GM23248 (cell line): ENCODE data around the gene WWOX. TPM values are rescaled to one million over a fixed set of nuclear protein-coding genes. Genes with fewer than 3 reads are reported as not detected.

Experiments
- DNase-seq: peaks from one replicate; pipeline ENCODE4 v3.0.0-alpha.2; 2015
- H2AFZ ChIP-seq: fragments of 200-600 bp; sonication (generic); 2 replicates; pipeline ENCODE4 v1.6.1; 2016; ENCODE audit warnings: antibody characterized with exemption
- H3F3A ChIP-seq: fragments of 200-600 bp; sonication (generic); 2 replicates; pipeline ENCODE4 v1.6.1; 2016; ENCODE audit warnings: mild to moderate bottlenecking, antibody characterized with exemption, mixed run types; ENCODE audit not compliant: insufficient read depth
- H3K27ac ChIP-seq: fragments of 200-600 bp; sonication (generic); 2 replicates; pipeline ENCODE4 v1.5.1; 2016; ENCODE audit warnings: mild to moderate bottlenecking
- H3K27me3 ChIP-seq: fragments of 200-600 bp; sonication (generic); replicated peaks from 2 replicates; pipeline ENCODE4 v1.6.1; 2016; ENCODE audit warnings: mild to moderate bottlenecking; ENCODE audit not compliant: insufficient read depth
- H3K36me3 ChIP-seq: fragments of 200-600 bp; sonication (generic); 2 replicates; pipeline ENCODE4 v1.6.1; 2016; ENCODE audit warnings: low read depth, mild to moderate bottlenecking
- H3K4me1 ChIP-seq: fragments of 200-600 bp; sonication (generic); 2 replicates; pipeline ENCODE4 v1.6.1; 2016; ENCODE audit warnings: mild to moderate bottlenecking; ENCODE audit not compliant: insufficient read depth
- H3K4me2 ChIP-seq: fragments of 200-600 bp; sonication (generic); one replicate; pipeline ENCODE4 v1.6.1; 2016; ENCODE audit warnings: mild to moderate bottlenecking; ENCODE audit not compliant: unreplicated experiment
- H3K4me3 ChIP-seq: fragments of 200-600 bp; sonication (generic); 2 replicates; pipeline ENCODE4 v1.5.1; 2016; ENCODE audit warnings: mild to moderate bottlenecking
- H3K79me2 ChIP-seq: fragments of 200-600 bp; sonication (generic); 2 replicates; pipeline ENCODE4 v1.6.1; 2016; ENCODE audit warnings: mild to moderate bottlenecking; ENCODE audit not compliant: insufficient read depth
- H3K9ac ChIP-seq: fragments of 200-600 bp; sonication (generic); 2 replicates; pipeline ENCODE4 v1.6.1; 2016; ENCODE audit warnings: mild to moderate bottlenecking
- H3K9me2 ChIP-seq: fragments of 200-600 bp; sonication (generic); 2 replicates; pipeline ENCODE4 v1.6.1; 2016; ENCODE audit warnings: mixed run types, mild to moderate bottlenecking, moderate library complexity; ENCODE audit not compliant: insufficient read depth
- H3K9me3 ChIP-seq: fragments of 200-600 bp; sonication (generic); one replicate; pipeline ENCODE4 v1.6.1; 2017; ENCODE audit warnings: low read depth
- H4K20me1 ChIP-seq: fragments of 200-600 bp; sonication (generic); 2 replicates; pipeline ENCODE4 v1.6.0; 2016; ENCODE audit not compliant: insufficient read depth
- EZH2 ChIP-seq: fragments of 200-600 bp; sonication (generic); IDR thresholded peaks from 2 replicates; pipeline ENCODE4 v1.6.1; 2018; ENCODE audit warnings: antibody characterized with exemption, mild to moderate bottlenecking; ENCODE audit not compliant: insufficient read depth, poor library complexity, severe bottlenecking
- EZH2phosphoT487 ChIP-seq: fragments of 200-600 bp; sonication (generic); IDR thresholded peaks from 2 replicates; pipeline ENCODE4 v1.6.1; 2018; ENCODE audit warnings: antibody characterized with exemption, moderate library complexity, mild to moderate bottlenecking, low read depth; ENCODE audit not compliant: insufficient read depth
- WGBS, 2 experiments: methylation state at CpG; one replicate each; pipeline ENCODE4 v1.1.6; 2015 to 2017; ENCODE audit warnings: low lambda C conversion rate in 2 of 2, low coverage in 1 of 2; ENCODE audit errors: missing lambda C conversion rate in 2 of 2; 5-methylcytosine and 5-hydroxymethylcytosine counted together
- in situ Hi-C: fragments of 300-500 bp; cut with MboI; formaldehyde crosslinking; loops from 2 replicates; pipeline ENCODE4 v1.15.0; 2020
- polyA plus RNA-seq: library from polyadenylated mRNA; unstranded; fragments of >200 nt; fragmentation: Nextera tagmentation; extraction: Ambion mirVana; gene quantifications from 2 replicates; pipeline ENCODE4 v1.2.1, GENCODE V29; 2016
- total RNA-seq: library from RNA; depleted of rRNA; stranded (reverse); fragments of >200 nt; shearing (Covaris generic); gene quantifications from 2 replicates; pipeline ENCODE4 v1.2.3, GENCODE V29; 2014

Gene WWOX
- total and polyA plus RNA-seq, 2 experiments from 2014 or later = 4.5 to 6.6 TPM

GRCh38 chr16:78731785-78732184 lies 632.3 kb downstream of the WWOX start:
- Histone ChIP-seq H3K27me3 (no peaks in the 10 kb centered on the region), H3F3A (no peaks in the 10 kb centered on the region), H3K4me2 (no peak overlapping the region), H3K4me1 (no peaks in the 10 kb centered on the region), H2AFZ (no peak overlapping the region), H3K79me2 (no peaks in the 10 kb centered on the region), H3K27ac (no peak overlapping the region), H3K9ac (no peak overlapping the region), H3K9me3 (no peaks in the 10 kb centered on the region), H3K36me3 (no peaks in the 10 kb centered on the region), H3K4me3 (no peak overlapping the region), H3K9me2 (no peaks in the 10 kb centered on the region), H4K20me1 (no peaks in the 10 kb centered on the region)
- TF ChIP-seq EZH2phosphoT487 (no peak), EZH2 (no peak)
- 12 to 18% methylated on average over 1 of the region's 1 CpG for WGBS, 2 experiments
- DNase-seq = no peak
- in situ Hi-C loops = no loop called here

GRCh38 chr16:78732696-78733095 lies 633.2 kb downstream of the WWOX start:
- no peak overlapping the region for H3K9ac ChIP-seq

GRCh38 chr16:78735337-78735736 lies 635.9 kb downstream of the WWOX start:
- WGBS, 2 experiments = 64 to 74% methylated on average over 6 of the region's 6 CpGs

More at GRCh38 chr16:78732696-78733095, 633.2 kb downstream of the WWOX start:
- DNase-seq = no peak
- Histone ChIP-seq H3K9me2 (no peaks in the 10 kb centered on the region), H3K36me3 (no peaks in the 10 kb centered on the region), H3K4me1 (no peaks in the 10 kb centered on the region), H3K27me3 (no peaks in the 10 kb centered on the region), H3K27ac (no peak overlapping the region), H3K4me3 (no peak overlapping the region), H2AFZ (no peak overlapping the region), H3K9me3 (no peaks in the 10 kb centered on the region), H4K20me1 (no peaks in the 10 kb centered on the region), H3K4me2 (no peak overlapping the region), H3F3A (no peaks in the 10 kb centered on the region), H3K79me2 (no peaks in the 10 kb centered on the region)
- in situ Hi-C loops = no loop called here
- TF ChIP-seq EZH2 (no peak), EZH2phosphoT487 (no peak)
- WGBS, 2 experiments = 61 to 71% methylated on average over 7 of the region's 7 CpGs

GRCh38 chr16:78737630-78738029 lies 638.2 kb downstream of the WWOX start:
- Histone ChIP-seq H3K4me1 (no peaks in the 10 kb centered on the region), H2AFZ (no peak overlapping the region), H3K79me2 (no peaks in the 10 kb centered on the region), H3K27me3 (no peaks in the 10 kb centered on the region), H3K27ac (no peak overlapping the region), H3K9me3 (no peaks in the 10 kb centered on the region), H3K4me3 (no peak overlapping the region), H3K36me3 (no peaks in the 10 kb centered on the region), H3F3A (no peaks in the 10 kb centered on the region), H4K20me1 (no peaks in the 10 kb centered on the region), H3K4me2 (no peak overlapping the region), H3K9ac (no peak overlapping the region), H3K9me2 (no peaks in the 10 kb centered on the region)
- DNase-seq = no peak
- 73 to 74% methylated on average over 2 of the region's 2 CpGs for WGBS, 2 experiments
- in situ Hi-C loops = no loop called here
- TF ChIP-seq EZH2 (no peak), EZH2phosphoT487 (no peak)

More at GRCh38 chr16:78735337-78735736, 635.9 kb downstream of the WWOX start:
- Histone ChIP-seq H3K4me3 (no peak overlapping the region), H3K4me2 (no peak overlapping the region), H2AFZ (no peak overlapping the region), H3K9me2 (no peaks in the 10 kb centered on the region), H3K9ac (no peak overlapping the region), H4K20me1 (no peaks in the 10 kb centered on the region), H3K27me3 (no peaks in the 10 kb centered on the region), H3K79me2 (no peaks in the 10 kb centered on the region), H3F3A (no peaks in the 10 kb centered on the region), H3K4me1 (no peaks in the 10 kb centered on the region), H3K36me3 (no peaks in the 10 kb centered on the region), H3K9me3 (no peaks in the 10 kb centered on the region), H3K27ac (no peak overlapping the region)
- TF ChIP-seq EZH2phosphoT487 (no peak), EZH2 (no peak)
- no peak for DNase-seq
- in situ Hi-C loops = no loop called here

GRCh38 chr16:78738557-78738956 lies 639.1 kb downstream of the WWOX start:
- H3K4me3 ChIP-seq = no peak overlapping the region
- H4K20me1 ChIP-seq = no peaks in the 10 kb centered on the region
- no peaks in the 10 kb centered on the region for H3K9me3 ChIP-seq
- H3K79me2 ChIP-seq = no peaks in the 10 kb centered on the region
- no peaks in the 10 kb centered on the region for H3K27me3 ChIP-seq
- in situ Hi-C loops = no loop called here
- H3K27ac ChIP-seq = no peak overlapping the region
- no peak overlapping the region for H3K9ac ChIP-seq
- TF ChIP-seq EZH2phosphoT487 = no peak
- TF ChIP-seq EZH2 = no peak
- H3F3A ChIP-seq = no peaks in the 10 kb centered on the region
- no peaks in the 10 kb centered on the region for H3K36me3 ChIP-seq
- H3K4me2 ChIP-seq = no peak overlapping the region
- no peak overlapping the region for H2AFZ ChIP-seq
- 63 to 72% methylated on average over 5 of the region's 5 CpGs for WGBS, 2 experiments
- no peaks in the 10 kb centered on the region for H3K4me1 ChIP-seq
- no peak for DNase-seq
- no peaks in the 10 kb centered on the region for H3K9me2 ChIP-seq
